Measurements from ENCODE around the gene ZNF547. TPM values are rescaled to one million over a fixed set of nuclear protein-coding genes. Genes with fewer than 3 reads are reported as not detected.

Gene ZNF547
- total RNA-seq, result 1 to 10 TPM in 2 of 3 donors, under 1 TPM in 1; 0.64 to 4.2 (median 1.6) TPM
- long read RNA-seq, donor 1, partial matches to known transcripts, result 0 of 3 reads
- long read RNA-seq, donor 1, other reads (novel, unspliced or antisense), result 0 of 3 reads
- long read RNA-seq, donor 2, partial matches to known transcripts, result 0 of 1 reads
- long read RNA-seq, donor 2, other reads (novel, unspliced or antisense), result 0 of 1 reads

GRCh38 chr19:57362997-57363687, at the start of gene ZNF547, which contains the start of gene TRAPPC2B:
Gene ZNF547, plus strand, starts transcription at chr19:57363551. Its CDS starts 5,005 bp downstream, at chr19:57368556.
Gene TRAPPC2B, plus strand, starts transcription at chr19:57363551. Its CDS starts 1,283 bp downstream, at chr19:57364834.
- peaks cover 6% of the 10 kb centered on the region for H3K4me1 ChIP-seq (ENCODE audit: low read depth)
- H3K36me3 ChIP-seq (ENCODE audit: low read depth), result no peaks in the 10 kb centered on the region
- DNase-seq (peak; percentile 99 to 100 (median 99)), ATAC-seq (peak; percentile 100)
- peak within 1 kb of the TSS; percentile 64 for H3K4me3 ChIP-seq
- no peak for TF ChIP-seq CTCF (IDR thresholded peaks at IDR 0.05)
- intact Hi-C loops (cut with DNase I, micrococcal nuclease), result no loop called here
- peaks cover 47% of the 10 kb centered on the region for H3K9me3 ChIP-seq

GRCh38 chr19:57314146-57314545, 49.2 kb upstream of the ZNF547 start:
- no peaks in the 10 kb centered on the region for H3K9me3 ChIP-seq
- H3K4me3 ChIP-seq, result no peak overlapping the region
- no peak for DNase-seq
- intact Hi-C loops (cut with DNase I, micrococcal nuclease), result no loop called here
- no peak for TF ChIP-seq CTCF (IDR thresholded peaks at IDR 0.05)
- ATAC-seq, result no peak
- no peaks in the 10 kb centered on the region for H3K36me3 ChIP-seq (ENCODE audit: low read depth)
- H3K4me1 ChIP-seq (ENCODE audit: low read depth), result no peaks in the 10 kb centered on the region

- ATAC-seq (no peak), DNase-seq (no peak)
- Histone ChIP-seq H3K9me3 (no peaks in the 10 kb centered on the region), H3K4me3 (no peak overlapping the region), H3K36me3 (ENCODE audit: low read depth) (no peaks in the 10 kb centered on the region), H3K4me1 (ENCODE audit: low read depth) (peaks cover 11% of the 10 kb centered on the region)
- intact Hi-C loops (cut with DNase I, micrococcal nuclease), result no loop called here
- TF ChIP-seq CTCF (IDR thresholded peaks at IDR 0.05), result no peak
Measured at GRCh38 chr19:57317503-57317902, 45.8 kb upstream of the ZNF547 start.

- no peak for DNase-seq
Measured at GRCh38 chr19:57319869-57320179, 43.5 kb upstream of the ZNF547 start.

More at GRCh38 chr19:57319869-57320179, 43.5 kb upstream of the ZNF547 start:
- no peak for TF ChIP-seq CTCF (IDR thresholded peaks at IDR 0.05)
- peak; percentile 30 for ATAC-seq
- Histone ChIP-seq H3K4me3 (no peak overlapping the region), H3K36me3 (ENCODE audit: low read depth) (no peaks in the 10 kb centered on the region), H3K9me3 (no peaks in the 10 kb centered on the region), H3K4me1 (ENCODE audit: low read depth) (peaks cover 11% of the 10 kb centered on the region)
- intact Hi-C loops (cut with DNase I, micrococcal nuclease), result no loop called here
